ENCODE measurements around the gene FAM184B. TPM values are rescaled to one million over a fixed set of nuclear protein-coding genes. Genes with fewer than 3 reads are reported as not detected.
A peak's percentile ranks its signal among the peaks of the same experiment; 100 is the strongest.

FAM184B gene
- total RNA-seq, 4 donors from 2014 or later, result 0.24 to 0.39 (median 0.25) TPM; not detected in 1

DNA sequence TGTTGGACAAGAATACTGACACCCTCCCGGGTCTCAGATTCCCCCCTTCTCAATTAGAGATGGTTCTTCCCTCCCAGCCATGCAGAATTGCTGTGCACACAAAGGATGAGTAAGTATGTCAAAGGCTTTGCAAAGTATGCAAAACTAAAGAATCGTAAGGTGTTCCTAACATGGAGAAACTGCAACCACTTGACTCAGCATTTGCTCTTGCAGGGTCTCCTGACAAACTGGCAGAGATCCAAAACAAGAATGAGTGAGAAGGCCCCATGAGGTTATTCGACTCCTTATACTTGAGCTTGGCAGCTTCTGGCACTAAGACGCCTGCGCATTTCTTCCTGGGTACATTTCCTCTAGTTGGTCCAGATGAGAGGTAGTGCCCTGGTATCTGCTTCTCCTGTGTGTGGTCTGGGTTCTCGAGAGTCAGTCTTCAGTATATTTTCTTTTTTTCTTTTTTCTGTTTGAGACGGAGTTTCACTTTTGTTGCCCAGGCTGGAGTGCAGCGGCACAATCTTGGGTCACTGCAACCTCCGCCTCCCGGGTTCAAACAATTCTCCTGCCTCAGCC lies 8.2 kb downstream of the FAM184B start:
- WGBS, result 87% methylated on average over 10 of the region's 10 CpGs
- DNase-seq (ENCODE audit: low spot score in 2 of 2), result no peak
- Histone ChIP-seq H3K4me1 (no peaks in the 10 kb centered on the region), H3K9me3 (no peaks in the 10 kb centered on the region), H3K36me3 (no peaks in the 10 kb centered on the region), H3K4me3 (no peak overlapping the region), H3K27me3 (no peaks in the 10 kb centered on the region), H3K27ac (no peak overlapping the region)
- TF ChIP-seq, protein P1, sequence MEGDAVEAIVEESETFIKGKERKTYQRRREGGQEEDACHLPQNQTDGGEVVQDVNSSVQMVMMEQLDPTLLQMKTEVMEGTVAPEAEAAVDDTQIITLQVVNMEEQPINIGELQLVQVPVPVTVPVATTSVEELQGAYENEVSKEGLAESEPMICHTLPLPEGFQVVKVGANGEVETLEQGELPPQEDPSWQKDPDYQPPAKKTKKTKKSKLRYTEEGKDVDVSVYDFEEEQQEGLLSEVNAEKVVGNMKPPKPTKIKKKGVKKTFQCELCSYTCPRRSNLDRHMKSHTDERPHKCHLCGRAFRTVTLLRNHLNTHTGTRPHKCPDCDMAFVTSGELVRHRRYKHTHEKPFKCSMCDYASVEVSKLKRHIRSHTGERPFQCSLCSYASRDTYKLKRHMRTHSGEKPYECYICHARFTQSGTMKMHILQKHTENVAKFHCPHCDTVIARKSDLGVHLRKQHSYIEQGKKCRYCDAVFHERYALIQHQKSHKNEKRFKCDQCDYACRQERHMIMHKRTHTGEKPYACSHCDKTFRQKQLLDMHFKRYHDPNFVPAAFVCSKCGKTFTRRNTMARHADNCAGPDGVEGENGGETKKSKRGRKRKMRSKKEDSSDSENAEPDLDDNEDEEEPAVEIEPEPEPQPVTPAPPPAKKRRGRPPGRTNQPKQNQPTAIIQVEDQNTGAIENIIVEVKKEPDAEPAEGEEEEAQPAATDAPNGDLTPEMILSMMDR (IDR thresholded peaks at IDR 0.05), result no peak
- TF ChIP-seq EP300 (IDR thresholded peaks at IDR 0.05) (no peak), POLR2A (IDR thresholded peaks at IDR 0.05) (no peak), POLR2AphosphoS5 (IDR thresholded peaks at IDR 0.05) (no peak)

DNA sequence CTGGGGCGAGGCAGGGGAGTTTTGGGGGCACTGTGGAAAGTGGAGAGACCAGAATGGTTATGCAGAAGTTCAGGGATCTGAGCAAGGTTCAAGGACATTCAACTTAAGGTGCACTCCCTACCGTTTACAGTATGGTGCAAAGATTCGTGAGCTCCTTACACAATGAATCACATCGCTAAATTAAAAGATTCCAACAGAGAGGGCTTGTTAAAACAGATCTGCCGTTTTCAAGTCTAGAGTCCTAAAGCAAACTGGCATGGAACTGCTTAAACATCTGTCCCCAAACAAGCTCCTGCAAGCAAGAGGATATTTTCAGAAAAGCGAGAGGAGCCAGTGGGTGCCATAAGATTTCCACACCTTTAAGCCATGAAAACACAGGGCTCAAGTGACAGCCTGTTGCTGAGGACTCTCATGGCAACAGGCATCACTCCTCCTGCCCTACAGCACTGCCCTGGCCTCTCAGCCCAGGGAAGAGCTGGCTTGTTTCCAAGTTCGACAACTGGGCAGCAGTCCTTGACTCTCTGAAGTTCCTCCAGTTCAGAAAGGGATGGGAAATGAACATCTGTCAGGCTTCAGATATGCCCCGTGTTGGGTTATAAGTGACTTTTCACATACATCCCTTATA lies 10.0 kb downstream of the FAM184B start:
- H3K27ac ChIP-seq, result peak overlapping the region; percentile 23
- H3K27me3 ChIP-seq, result no peaks in the 10 kb centered on the region
- H3K4me3 ChIP-seq, result no peak overlapping the region
- WGBS, result 35% methylated on average over 8 of the region's 8 CpGs
- H3K9me3 ChIP-seq, result no peaks in the 10 kb centered on the region
- no peaks in the 10 kb centered on the region for H3K4me1 ChIP-seq
- DNase-seq (ENCODE audit: low spot score in 2 of 2), result no peak
- no peaks in the 10 kb centered on the region for H3K36me3 ChIP-seq
- TF ChIP-seq, protein P1 (IDR thresholded peaks at IDR 0.05), result no peak
- no peak for TF ChIP-seq POLR2A (IDR thresholded peaks at IDR 0.05)
- TF ChIP-seq POLR2AphosphoS5 (IDR thresholded peaks at IDR 0.05), result no peak
- no peak for TF ChIP-seq EP300 (IDR thresholded peaks at IDR 0.05)

DNA sequence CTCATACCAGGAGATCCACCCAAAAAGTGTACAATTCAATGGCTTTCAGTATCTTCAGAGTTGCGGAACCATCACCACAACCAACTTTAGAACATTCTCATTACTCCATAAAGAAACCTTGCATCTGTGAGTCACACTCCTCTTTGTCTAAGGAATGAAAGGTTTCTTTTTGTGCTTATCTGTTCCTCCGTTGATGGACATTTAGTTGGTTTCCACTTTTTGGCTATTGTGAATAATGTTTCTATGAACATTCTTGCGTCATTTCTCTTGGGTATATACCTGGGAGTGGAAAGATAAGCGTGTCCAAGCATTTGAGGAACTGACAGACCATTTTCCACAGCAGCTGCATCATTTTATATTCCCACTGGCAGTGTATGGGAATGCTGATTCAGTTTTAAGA lies 10.6 kb downstream of the FAM184B start:
- Histone ChIP-seq H3K27ac (peak overlapping the region; percentile 23), H3K9me3 (no peaks in the 10 kb centered on the region), H3K27me3 (no peaks in the 10 kb centered on the region), H3K36me3 (no peaks in the 10 kb centered on the region), H3K4me1 (no peaks in the 10 kb centered on the region), H3K4me3 (no peak overlapping the region)
- TF ChIP-seq POLR2AphosphoS5 (IDR thresholded peaks at IDR 0.05) (no peak), POLR2A (IDR thresholded peaks at IDR 0.05) (no peak), EP300 (IDR thresholded peaks at IDR 0.05) (no peak)
- TF ChIP-seq, protein P1 (IDR thresholded peaks at IDR 0.05), result no peak
- whole genome bisulfite sequencing, result 56% methylated on average over 4 of the region's 4 CpGs
- no peak for DNase-seq (ENCODE audit: low spot score in 2 of 2)

DNA sequence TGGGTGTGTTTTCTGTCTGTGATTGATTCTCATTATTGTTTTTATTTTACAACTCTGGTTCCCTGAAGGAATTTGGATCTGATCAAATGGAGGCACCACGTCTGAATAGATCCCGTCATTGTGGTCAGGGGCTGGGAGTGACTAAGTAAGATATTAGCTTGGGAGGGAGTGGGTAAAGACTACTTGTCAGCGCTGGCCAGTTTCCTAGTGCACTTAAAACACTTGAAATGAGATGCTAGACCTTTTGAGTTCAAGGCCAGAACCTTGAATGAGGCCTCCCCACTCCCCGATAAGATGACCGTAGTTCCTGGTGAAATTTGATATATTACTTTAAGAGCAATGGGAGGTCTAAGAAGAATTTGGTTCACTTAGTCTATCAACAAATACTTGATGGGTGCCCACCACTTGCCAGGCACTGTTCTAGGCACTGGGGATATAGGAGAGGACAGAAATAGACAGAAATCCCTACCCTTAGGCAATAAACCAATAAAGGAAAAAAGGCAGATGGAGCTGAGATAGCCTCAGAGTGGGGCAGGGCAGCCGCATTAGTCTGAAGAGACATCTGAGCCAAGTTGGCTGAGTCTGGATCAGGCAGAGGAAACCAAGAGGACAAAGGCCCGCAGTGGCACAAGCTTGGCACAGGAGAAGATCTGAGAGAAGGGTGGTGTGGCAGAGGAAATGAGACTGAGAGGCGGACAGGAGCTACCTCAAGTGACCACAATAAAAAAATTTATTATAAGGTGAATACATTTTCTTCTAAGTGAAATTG lies 11.8 kb downstream of the FAM184B start:
- DNase-seq (ENCODE audit: low spot score in 2 of 2), result no peak
- no peak overlapping the region for H3K27ac ChIP-seq
- no peak for TF ChIP-seq POLR2AphosphoS5 (IDR thresholded peaks at IDR 0.05)
- TF ChIP-seq EP300 (IDR thresholded peaks at IDR 0.05), result no peak
- TF ChIP-seq POLR2A (IDR thresholded peaks at IDR 0.05), result no peak
- TF ChIP-seq, protein P1 (IDR thresholded peaks at IDR 0.05), result no peak
- H3K36me3 ChIP-seq, result no peaks in the 10 kb centered on the region
- no peaks in the 10 kb centered on the region for H3K9me3 ChIP-seq
- H3K27me3 ChIP-seq, result no peaks in the 10 kb centered on the region
- no peak overlapping the region for H3K4me3 ChIP-seq
- 55% methylated on average over 8 of the region's 8 CpGs for WGBS
- H3K4me1 ChIP-seq, result no peaks in the 10 kb centered on the region

DNA sequence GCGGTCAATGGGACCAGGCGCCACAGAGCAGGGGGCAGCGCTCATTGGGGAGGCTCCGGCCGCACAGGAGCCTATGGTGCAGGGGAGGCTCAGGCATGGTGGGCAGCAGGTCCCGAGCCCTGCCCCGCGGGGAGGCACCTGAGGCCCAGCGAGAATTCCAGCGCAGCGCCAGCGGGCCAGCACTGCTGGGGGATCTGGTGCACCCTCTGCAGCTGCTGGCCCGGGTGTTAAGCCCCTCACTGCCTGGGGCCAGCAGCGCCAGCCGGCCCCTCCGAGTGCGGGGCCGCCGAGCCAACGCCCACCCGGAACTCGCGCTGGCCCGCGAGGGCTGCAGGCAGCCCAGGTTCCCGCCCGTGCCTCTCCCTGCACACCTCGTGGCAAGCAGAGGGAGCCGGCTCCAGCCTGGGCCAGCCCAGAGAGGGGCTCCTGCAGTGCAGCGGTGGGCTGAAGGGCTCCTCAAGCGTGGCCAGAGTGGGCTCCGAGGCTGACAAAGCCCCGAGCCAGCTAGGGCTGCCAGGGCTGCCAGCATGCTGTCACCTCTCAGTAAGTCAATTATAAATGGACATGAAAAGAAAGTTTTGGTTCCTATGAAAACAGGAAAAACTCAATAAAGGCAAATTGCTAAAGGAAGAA lies 14.5 kb downstream of the FAM184B start:
- no peak for TF ChIP-seq POLR2A (IDR thresholded peaks at IDR 0.05)
- TF ChIP-seq POLR2AphosphoS5 (IDR thresholded peaks at IDR 0.05), result no peak
- TF ChIP-seq, protein P1 (IDR thresholded peaks at IDR 0.05), result no peak
- no peak for TF ChIP-seq EP300 (IDR thresholded peaks at IDR 0.05)
- no peaks in the 10 kb centered on the region for H3K4me1 ChIP-seq
- H3K36me3 ChIP-seq, result no peaks in the 10 kb centered on the region
- DNase-seq (ENCODE audit: low spot score in 2 of 2), result no peak
- no peak overlapping the region for H3K4me3 ChIP-seq
- H3K9me3 ChIP-seq, result no peaks in the 10 kb centered on the region
- no peak overlapping the region for H3K27ac ChIP-seq
- WGBS, result 100% methylated on average over 1 of the region's 33 CpGs
- H3K27me3 ChIP-seq, result no peaks in the 10 kb centered on the region
